Iris pigment epithelial cell (primary cell): ENCODE data around the gene RBM44.
"Not testable (repeated sequence)": the region's sequence is repeated elsewhere in the genome, so short reads cannot be mapped to it uniquely, and the experiment has no call there.

ENCODE experiments used
- DNase-seq: peaks from one replicate; pipeline ENCODE4 v3.0.0-alpha.2; 2011; ENCODE audit warnings: low read depth

Gene RBM44, protein sequence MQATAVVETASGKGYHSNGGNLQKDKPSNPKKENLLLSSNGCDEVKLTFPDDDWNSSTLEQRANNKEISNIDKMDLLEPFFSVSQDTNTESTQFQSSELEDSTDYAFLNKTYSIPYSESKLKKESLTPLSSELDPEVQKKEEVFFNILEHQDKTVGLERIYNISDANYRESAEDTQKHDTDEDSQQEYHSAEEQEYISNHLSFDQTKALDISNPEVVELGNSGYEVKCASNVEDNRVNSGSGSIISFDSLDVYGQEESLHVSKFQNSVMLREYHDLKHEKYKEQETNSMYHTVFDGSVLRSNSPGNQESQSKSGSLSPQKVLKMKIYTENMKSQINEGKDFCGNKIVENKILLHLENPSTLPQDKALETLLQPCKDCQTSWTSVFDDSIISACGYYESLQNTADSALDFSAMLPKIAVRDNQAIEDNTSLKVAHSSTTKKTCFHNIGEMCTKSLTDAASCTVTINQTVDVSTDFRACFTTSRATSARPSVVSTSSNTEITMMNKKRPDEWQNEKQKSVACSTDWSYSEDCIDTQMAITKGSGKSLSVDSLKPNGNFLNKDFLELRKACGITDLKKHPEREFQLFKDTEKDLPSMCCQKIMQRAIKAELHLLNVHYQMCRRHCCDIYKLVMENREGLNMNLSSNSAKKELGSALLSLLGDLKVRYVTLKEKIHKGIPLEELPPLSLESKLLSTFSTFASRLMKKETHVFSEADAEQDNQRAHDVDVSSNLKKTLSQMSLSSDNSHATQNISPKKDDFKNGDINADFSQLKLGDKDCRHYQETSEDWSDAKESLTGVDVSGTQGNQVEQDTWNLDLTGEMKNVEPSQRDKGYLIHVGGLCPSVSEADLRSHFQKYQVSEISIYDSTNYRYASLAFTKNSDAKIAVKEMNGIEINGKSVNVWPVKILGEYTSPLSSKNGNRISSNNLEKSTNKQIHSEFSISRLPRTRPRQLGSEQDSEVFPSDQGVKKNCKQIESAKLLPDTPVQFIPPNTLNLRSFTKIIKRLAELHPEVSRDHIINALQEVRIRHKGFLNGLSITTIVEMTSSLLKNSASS

DNA sequence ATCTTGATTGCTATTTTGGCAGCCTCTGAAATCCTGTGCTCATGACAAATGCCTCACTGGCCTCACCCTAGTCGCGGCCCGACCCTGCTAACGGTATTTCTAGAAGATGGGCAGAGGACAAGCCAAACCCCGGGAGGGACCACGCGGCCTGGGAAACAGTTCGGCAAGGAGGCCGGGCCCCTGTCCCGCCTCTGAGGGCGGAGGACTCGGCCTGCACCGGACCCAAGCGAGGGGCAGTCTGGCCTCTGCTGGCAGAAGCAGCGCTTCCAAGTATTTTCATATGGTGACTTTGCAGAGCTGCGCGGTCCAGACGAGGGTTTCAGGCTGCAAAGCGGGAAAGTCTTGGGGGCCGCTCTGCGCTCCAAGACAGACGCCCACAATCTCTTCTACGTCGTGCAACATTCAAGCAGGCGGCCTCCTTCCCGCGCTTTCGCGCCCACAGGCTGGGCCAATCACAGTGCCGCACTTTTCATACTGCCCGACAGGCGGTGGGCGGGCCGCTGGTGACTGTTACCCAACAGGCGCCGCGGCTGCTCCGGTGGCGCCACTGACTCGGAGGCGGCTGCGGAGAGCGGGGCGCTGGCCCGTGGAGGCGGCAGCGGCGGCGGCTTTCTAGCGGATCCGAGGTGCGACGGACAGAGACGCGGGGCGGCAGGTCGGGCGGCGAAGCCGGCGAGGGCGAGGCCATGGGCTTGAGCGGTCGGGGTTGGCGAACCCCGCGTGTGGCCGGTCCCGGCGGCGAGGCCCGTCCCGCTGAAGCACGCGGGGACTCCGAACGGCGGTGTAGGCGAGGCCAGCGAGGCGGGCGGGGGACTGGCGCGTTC lies at the start of gene RBM44:
TSS of gene RBM44 (plus strand) at position 544 of the 824 bp plus-strand sequence. CDS start 14,831 bp downstream, outside the sequence.
- DNase-seq = no peak

DNA sequence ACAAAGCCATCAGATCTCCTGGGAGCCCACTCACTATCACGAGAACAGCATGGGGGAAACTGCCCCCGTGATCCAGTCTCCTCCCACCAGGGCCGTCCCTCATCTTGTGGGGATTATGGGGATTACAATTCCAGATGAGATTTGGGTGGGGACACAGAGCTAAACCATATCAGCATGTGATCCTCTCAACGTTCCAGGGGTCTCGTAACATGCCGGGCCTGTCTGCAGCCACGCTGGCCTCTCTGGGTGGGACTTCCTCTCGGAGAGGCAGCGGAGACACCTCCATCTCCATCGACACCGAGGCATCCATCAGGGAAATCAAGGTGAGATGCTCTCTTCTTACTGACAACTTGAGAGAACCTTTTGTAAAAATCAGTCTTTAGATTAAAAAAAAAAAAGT lies 49.6 kb upstream of the RBM44 start:
- DNase-seq = no peak

DNA sequence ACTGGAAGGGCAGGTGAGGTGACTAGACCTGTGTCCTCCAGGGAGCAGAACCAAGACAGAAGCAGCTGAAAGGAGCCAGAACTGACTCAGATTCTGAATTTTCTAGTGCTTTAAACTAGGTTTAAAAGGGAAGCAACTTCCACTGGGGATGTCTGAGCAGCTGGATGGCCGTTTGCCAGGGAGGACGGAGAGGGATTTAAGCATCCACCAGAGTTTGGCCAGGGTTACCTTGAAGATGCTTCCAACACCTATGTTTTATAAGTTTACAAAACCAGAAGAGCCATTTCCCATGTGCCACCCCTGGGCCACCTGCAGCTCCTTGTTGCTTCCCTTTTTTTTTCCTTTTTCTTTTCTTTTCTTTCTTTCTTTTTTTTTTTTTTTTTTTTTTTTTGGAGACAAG lies 48.6 kb upstream of the RBM44 start:
- DNase-seq = no peak

DNA sequence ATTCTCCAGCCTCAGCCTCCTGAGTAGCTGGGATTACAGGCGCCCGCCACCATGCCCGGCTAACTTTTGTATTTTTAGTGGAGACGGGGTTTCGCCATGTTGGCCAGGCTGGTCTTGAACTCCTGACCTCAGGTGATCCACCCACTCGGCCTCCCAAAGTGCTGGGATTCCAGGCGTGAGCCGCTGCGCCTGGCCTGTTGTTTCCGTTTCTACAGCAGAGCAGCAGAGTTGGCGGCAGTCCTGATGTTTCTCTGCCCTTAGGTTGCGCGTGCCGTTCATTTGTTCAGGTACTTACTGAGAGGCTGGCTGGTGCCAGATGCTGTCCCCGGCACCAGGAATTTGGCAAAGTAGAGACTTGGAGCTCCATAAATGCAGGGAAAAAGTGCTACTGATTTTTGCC lies 48.1 kb upstream of the RBM44 start:
- not testable (repeated sequence) for DNase-seq

DNA sequence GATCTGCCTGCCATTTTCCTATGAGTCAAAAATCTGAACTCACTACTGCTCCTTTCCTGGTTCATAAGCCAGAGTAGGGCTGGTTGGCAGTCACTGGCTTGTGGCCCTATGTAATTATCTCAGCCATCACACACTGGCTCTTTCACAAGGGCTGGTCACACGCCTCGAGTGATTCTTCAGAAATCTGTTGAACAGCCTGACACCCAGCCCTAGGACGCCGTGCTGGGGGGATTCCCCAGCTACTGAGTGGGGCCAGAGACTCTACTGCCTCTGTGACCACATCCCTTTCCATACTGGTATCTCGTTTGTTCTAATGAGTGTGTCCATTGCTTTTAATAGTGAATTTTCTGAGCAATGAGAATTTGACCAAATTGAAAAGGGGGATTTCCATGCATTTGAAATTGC lies 45.8 kb upstream of the RBM44 start:
- no peak for DNase-seq

DNA sequence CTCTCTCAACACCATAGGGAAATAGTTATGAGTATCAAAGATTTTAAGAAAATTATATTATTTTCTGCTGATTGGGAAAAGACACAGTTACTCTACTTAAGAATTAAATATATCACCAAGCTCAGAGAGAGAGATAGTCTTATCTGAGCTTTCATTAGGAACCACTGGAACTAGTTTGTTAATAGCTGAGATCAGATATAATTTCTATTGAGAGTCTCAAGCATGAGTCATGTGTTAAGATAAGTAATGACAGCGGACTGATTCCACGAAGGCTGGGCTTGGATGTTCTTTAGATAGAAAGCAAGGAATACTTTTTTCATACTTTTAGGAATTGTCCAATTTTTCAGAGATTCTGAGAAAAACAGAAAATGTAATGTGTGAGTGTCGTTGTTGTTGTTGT lies 44.4 kb upstream of the RBM44 start:
- peak; percentile 59 for DNase-seq

DNA sequence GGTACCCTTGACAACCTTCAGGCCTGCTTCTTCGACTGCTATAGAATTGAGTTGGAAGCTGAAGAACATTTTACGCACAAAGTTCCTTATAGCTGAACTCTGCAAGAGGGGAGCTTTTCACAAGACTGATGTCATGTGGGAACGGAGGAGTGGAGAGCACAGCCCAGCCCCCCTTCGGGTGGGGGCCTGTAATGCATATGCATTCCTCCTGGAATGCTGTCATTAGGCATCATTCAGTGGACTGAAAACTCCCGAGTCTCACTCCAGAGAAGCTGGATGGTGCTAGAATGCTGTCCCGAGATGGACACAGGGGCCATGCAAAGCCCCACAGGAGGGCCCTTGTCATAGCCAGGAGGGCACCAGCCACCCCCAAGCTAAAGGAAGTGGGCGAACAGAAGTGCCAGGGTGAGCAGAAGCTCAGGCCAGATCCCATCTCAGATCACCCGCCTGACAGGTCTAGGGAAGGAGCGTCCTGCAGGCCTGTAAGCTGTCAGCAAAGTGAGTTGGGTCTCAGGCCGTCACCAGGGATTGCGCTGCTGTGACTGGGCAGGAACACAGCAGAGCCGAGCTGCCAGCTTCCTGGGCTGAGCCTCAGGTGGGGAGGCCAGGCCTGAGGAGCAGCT lies 43.8 kb upstream of the RBM44 start:
- no peak for DNase-seq

DNA sequence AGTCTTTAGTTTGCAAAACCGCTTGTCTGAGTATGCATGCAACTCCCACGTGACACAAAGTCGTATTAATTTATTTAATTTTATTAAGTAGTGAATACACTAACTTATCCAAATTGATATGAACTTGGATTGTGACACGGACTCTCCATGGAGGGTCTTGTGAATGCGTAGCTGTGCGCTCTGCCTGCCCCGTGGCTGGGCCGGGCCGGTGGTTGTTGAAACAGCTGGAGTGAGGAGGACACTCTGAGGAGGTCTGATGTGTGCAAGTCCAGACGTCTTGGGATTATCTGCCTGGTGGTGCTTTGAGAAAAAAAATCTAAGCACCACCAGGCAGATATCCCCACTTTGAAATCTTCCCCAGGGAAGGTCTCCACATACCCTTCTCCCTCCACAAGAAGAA lies 41.0 kb upstream of the RBM44 start:
- DNase-seq = no peak

DNA sequence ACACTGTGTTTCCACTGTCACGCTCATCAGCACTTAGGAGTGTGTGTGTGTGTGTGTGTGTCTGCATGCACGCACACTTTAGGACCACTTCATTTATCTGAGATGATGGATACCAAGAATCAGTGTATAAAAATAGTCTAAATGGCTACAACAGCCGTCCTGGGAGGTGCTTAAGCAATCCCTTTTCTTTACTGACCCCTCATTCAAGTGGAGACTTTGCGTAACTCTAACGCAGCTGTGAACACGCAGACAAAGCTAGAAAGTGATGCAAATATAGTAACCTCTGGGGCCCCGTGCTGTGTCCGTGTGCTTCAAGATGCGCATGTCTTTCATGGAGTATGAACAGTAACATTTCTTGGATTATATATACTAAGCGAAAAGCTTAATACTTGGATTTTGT lies 40.4 kb upstream of the RBM44 start:
- DNase-seq = no peak

DNA sequence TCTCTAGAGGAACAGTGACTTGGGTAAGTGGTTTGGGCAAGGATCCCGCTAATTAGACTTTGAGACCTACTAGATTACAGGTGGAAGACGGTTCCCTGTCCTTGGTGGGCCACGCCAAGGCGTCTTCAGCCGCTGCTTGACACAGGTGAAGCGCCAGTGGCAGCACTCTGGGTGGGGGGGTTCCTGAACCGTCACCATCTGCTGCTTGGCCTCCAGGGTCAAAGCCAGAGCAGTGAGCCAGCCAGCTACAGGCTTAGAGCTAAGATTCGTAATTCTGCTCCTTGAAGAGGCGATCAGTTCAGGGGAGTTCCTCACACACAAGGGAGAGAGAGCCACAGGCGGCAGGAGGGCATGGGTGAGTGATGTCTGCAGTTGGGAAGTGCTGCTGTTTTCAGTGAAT lies 39.4 kb upstream of the RBM44 start:
- peak; percentile 18 for DNase-seq

DNA sequence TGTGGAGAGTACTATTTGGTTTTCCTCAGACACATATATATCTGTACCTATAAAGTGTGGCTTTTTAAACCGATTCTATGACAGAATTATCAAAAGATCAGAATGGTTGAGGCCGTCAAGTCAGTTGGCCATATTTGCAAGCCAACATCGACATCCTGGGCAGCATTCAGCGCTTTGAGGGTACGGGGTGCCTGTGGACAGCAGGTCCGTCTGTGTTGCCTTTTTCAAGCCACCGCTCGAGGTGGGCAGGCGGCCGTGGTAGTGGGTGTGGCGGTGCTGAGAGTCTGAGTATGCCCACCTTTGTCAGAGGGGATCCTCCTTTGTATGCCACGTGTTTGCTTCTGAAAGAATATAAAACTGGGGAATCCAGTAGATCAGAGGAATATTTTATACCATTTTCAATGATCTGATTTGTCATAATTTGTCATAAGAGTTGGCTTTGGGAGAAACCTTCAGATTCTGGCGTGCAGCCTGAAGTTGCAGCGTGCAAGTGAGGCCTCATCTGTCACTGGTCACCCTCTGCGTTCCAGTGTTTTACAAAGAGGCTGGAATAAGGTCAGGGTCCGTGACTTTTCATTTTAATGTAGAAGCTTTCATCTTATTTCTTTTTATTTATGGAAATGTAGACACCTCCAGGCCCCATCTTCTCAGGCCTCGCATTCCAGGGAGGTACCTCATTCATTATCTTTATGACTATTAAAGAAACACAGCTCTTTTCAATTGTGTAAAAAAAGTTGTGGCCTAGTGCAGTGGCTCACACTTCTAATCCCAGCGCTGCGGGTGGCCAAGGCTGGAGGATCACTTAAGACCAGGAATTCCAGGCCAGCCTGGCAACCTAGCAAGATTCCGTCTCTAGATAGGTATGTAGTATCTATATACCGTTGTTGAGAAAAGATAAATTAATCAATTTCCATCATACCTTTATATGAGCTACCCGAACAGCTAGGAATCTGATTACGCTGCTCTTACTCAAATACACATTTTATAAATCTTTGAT lies 37.8 kb upstream of the RBM44 start:
- no peak for DNase-seq

DNA sequence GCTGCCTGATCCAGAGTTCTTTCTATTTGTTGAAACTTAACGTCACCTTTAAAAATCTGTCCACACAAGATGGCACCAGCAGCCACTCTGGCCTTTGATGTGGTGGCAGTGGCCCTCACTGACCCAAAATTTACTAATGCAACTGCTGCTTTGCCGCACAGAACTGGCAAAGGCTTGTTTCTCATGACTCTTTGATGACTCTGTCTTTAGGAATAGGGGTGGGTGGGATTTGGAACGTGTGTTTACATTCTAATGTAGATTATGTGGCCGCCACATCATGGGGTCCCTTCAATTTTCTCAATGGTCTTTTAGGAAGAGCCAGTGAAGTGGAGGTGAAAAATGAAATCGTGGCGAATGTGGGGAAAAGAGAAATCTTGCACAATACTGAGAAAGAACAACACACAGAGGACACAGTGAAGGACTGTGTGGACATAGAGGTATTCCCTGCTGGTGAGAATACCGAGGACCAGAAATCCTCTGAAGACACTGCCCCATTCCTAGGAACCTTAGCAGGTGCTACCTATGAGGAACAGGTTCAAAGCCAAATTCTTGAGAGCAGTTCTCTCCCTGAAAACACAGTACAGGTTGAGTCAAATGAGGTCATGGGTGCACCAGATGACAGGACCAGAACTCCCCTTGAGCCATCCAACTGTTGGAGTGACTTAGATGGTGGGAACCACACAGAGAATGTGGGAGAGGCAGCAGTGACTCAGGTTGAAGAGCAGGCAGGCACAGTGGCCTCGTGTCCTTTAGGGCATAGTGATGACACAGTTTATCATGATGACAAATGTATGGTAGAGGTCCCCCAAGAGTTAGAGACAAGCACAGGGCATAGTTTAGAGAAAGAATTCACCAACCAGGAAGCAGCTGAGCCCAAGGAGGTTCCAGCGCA lies 36.0 kb upstream of the RBM44 start:
- DNase-seq = peak; percentile 70

DNA sequence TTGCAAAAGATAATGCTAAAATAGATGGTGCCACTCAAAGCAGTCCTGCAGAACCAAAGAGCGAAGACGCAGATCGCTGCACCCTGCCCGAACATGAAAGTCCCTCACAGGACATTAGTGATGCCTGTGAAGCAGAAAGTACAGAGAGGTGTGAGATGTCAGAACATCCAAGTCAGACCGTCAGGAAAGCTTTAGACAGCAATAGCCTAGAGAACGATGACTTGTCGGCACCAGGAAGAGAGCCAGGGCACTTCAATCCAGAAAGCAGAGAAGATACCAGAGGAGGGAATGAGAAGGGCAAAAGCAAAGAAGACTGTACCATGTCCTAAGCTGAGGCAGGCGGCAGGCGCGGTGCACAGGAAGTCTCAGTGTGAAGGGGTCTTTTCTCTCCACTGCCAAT lies 34.8 kb upstream of the RBM44 start:
- DNase-seq = no peak

DNA sequence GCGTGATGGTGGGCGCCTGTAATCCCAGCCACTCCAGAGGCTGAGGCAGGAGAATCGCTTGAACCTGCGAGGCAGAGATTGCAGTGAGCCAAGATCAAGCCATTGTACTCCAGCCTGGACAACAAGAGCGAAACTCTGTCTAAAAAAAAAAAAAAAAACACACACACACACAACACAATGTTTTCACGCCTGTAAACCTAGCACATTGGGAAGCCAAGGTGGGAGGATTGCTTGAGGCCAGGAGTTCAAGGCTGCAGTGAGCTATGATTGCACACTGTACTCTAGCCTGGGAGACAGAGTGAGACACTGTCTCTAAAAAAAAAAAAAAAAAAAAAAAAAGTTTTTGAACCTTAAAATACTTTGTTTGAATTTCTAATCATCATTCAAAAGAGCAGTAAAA lies 33.5 kb upstream of the RBM44 start:
- DNase-seq = not testable (repeated sequence)

DNA sequence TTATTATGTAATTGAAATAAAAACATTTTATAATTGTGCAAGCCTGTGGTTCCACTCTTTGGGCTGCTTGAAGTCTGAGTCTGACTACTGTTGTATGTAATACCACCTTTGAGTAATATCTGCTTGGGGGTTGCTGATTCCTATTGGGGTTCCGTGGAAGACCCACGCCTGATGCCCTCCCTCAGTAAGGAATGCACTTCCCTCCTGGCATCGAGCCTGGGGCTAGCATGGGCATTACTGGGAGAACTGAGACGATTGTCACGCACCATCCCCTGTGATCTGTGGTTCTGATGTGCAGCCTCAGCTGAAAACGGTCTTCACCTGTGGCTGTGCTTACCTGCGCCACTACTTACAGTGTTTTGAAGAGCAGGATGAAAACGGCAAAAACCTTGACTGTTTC lies 32.7 kb upstream of the RBM44 start:
- no peak for DNase-seq

DNA sequence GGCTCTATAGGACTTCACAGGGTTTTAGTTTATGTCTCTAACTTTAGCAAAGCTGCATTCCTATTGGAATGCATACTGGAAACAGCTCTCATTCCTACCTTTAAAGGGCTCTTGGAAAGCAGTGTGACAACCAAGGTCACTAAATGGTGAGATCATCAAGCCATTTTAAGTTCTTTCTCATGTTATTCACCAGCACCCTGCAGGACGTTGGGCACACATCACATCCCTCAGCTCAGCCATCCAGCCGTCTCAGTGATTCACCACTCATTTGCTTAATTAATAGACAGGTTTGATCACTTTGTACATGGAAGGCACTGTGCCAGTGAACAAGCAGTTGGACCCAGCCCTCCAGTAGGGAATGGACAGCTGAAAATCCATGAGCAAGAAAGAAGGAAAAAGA lies 32.2 kb upstream of the RBM44 start:
- peak; percentile 16 for DNase-seq

DNA sequence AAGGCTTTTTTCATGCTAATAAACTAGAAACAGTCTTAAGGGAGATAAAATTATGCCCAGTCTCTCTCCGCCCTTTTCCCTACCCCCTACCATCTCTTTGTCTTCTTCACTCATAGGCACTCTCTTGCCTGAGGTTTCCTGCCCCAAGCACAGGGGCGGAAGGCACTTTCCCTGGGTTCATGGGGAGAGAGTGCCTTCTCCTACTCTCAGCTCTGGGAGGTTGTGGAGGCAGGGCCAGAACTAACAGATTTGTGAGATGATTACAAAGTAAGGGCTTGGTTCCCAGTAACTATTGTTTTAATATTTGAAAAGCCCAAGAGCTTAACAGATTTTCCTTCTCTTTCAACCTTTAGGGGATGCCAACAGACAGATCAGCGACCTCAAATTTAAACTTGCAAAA lies 26.1 kb upstream of the RBM44 start:
- no peak for DNase-seq

DNA sequence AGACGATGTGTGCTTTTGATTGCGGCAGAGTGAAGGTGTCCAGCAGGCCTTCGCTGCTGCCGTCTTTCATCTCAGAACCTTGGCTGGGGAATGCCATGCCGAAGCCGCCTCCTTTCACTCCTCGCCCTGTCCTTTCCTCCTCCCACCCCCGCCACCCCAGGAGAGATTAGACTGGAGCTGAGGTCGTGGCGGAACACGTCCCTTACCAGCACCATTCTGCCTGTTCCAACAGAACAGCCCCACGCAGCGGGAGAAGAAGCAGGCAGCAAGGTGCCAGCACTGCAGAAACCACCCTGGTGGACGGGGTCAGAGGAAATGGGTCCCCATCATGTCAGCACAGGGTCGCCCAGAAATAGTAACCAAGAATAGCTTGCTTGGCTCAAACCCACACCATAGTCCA lies 24.8 kb upstream of the RBM44 start:
- no peak for DNase-seq
